Measurements from ENCODE around the gene SARDH. TPM values are rescaled to one million over a fixed set of nuclear protein-coding genes. Genes with fewer than 3 reads are reported as not detected.

SARDH gene
- total RNA-seq, 2 experiments from 2014 or later: 17.7 to 18.5 TPM

DNA sequence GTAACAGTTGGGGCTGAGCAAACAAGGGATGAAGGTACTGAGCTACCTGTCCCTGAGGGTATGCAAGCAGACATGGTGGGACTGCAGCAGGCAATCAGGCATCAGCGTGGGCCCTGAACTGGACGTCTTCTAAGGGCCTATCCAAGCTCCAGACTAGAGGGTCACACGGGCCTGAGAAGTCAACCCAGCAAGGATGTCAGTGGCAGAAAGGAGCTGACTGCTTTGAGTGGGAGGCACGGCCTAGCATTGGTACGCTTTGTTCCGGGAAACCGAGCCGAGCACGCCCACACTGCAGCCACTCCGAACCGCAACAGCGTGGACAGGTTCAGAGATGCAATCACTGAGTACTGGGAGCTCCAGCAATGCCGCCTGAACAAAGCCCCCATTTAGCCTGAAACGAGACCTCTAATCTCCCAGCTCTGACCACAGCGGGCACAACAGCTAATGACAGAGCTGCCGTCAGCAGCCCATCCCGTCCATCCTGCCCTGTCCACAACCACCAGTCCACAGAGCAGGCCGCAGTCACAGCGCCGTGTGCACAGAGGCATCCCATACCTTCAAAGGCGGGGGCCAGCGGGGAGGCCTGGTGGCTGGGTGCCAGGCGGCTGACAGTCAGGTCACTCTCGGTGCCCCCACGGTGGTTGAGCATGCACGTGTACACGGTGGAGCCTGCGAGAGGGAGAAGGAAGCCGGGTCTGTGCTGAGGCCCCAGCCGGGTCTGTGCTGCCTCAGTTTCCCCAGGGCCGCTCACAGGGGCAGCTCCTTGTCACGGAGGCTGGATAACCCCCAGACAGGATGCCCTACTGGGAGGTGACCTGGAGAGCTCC is 44.2 kb downstream of the SARDH start:
- Histone ChIP-seq H3K27me3 (ENCODE audit: control insufficient read depth in 1 of 2, insufficient read depth in 2 of 2, low read length in 2 of 2) (no peaks in the 10 kb centered on the region), H3K27ac (ENCODE audit: low read depth in 1 of 2, low read length in 2 of 2) (no peak overlapping the region), H3K4me3 (ENCODE audit: low read length) (no peak overlapping the region), H3K9me3 (ENCODE audit: control insufficient read depth in 1 of 2, insufficient read depth in 1 of 2, low read length in 2 of 2) (no peaks in the 10 kb centered on the region), H3K4me1 (ENCODE audit: insufficient read depth, low read length) (peaks cover 7% of the 10 kb centered on the region), H3K36me3 (ENCODE audit: insufficient read depth, low read length) (peaks cover 32% of the 10 kb centered on the region)
- CTCF ChIA-PET: no interaction called here
- POLR2A ChIA-PET: interaction anchor here (1.8 to 4.1 kb wide), 3 partner anchors 8 to 17 kb away, joined by 4 to 19 read pairs (median 6); no protein-coding TSS in a partner anchor
- H3K4me3 Mint-ChIP-seq: no peak overlapping the region
- no peak for ATAC-seq (ENCODE audit: poor library complexity)
- DNase-seq: no peak
- peaks cover 55% of the 10 kb centered on the region for H3K36me3 Mint-ChIP-seq (ENCODE audit: low read depth)
- intact Hi-C loops (cut with DNase I, micrococcal nuclease): no loop called here
- TF ChIP-seq, protein P1, sequence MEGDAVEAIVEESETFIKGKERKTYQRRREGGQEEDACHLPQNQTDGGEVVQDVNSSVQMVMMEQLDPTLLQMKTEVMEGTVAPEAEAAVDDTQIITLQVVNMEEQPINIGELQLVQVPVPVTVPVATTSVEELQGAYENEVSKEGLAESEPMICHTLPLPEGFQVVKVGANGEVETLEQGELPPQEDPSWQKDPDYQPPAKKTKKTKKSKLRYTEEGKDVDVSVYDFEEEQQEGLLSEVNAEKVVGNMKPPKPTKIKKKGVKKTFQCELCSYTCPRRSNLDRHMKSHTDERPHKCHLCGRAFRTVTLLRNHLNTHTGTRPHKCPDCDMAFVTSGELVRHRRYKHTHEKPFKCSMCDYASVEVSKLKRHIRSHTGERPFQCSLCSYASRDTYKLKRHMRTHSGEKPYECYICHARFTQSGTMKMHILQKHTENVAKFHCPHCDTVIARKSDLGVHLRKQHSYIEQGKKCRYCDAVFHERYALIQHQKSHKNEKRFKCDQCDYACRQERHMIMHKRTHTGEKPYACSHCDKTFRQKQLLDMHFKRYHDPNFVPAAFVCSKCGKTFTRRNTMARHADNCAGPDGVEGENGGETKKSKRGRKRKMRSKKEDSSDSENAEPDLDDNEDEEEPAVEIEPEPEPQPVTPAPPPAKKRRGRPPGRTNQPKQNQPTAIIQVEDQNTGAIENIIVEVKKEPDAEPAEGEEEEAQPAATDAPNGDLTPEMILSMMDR (IDR thresholded peaks at IDR 0.05): no peak
- H3K4me1 Mint-ChIP-seq (ENCODE audit: low read depth): peaks cover 24% of the 10 kb centered on the region
- no peak overlapping the region for H3K27ac Mint-ChIP-seq
- no peaks in the 10 kb centered on the region for H3K27me3 Mint-ChIP-seq
- H3K9me3 Mint-ChIP-seq: no peaks in the 10 kb centered on the region

DNA sequence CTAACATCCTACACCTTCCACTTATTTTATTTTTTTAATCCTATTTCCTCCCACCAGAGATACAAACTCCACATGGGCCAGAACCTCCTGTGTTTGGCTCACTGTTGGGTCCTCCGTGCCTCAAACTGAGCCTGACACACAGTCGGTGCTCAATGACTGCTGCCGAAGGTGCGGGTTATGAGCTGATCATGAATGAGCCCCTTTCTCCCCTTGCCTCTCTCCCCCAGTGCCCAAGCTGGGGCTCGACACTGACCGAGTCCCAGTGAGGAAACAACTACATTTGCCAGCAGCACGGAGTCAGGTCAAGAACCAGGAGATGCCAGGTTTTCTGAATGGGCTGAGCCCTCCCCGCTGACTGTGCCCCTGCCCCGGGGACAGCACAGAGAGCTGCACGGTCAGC is 45.0 kb downstream of the SARDH start:
- ATAC-seq (ENCODE audit: poor library complexity): no peak

GRCh38 chr9:133692364-133692985 is 45.7 kb downstream of the SARDH start:
- H3K27ac Mint-ChIP-seq: no peak overlapping the region
- H3K9me3 ChIP-seq (ENCODE audit: control insufficient read depth in 1 of 2, insufficient read depth in 1 of 2, low read length in 2 of 2): no peaks in the 10 kb centered on the region
- peaks cover 59% of the 10 kb centered on the region for H3K36me3 Mint-ChIP-seq (ENCODE audit: low read depth)
- H3K9me3 Mint-ChIP-seq: no peaks in the 10 kb centered on the region
- peaks cover 5% of the 10 kb centered on the region for H3K4me1 ChIP-seq (ENCODE audit: insufficient read depth, low read length)
- no peaks in the 10 kb centered on the region for H3K27me3 ChIP-seq (ENCODE audit: control insufficient read depth in 1 of 2, insufficient read depth in 2 of 2, low read length in 2 of 2)
- H3K4me3 ChIP-seq (ENCODE audit: low read length): no peak overlapping the region
- peaks cover 32% of the 10 kb centered on the region for H3K36me3 ChIP-seq (ENCODE audit: insufficient read depth, low read length)
- intact Hi-C loops (cut with DNase I, micrococcal nuclease): no loop called here
- CTCF ChIA-PET: no interaction called here
- no peaks in the 10 kb centered on the region for H3K27me3 Mint-ChIP-seq
- DNase-seq (no peak), ATAC-seq (ENCODE audit: poor library complexity) (no peak)
- peaks cover 11% of the 10 kb centered on the region for H3K4me1 Mint-ChIP-seq (ENCODE audit: low read depth)
- no peak overlapping the region for H3K4me3 Mint-ChIP-seq
- TF ChIP-seq, protein P1 (IDR thresholded peaks at IDR 0.05): no peak
- POLR2A ChIA-PET: interaction anchor here (1.9 to 4.1 kb wide), 2 partner anchors 9 to 10 kb away, joined by 6 to 19 read pairs; no protein-coding TSS in a partner anchor
- no peak overlapping the region for H3K27ac ChIP-seq (ENCODE audit: low read depth in 1 of 2, low read length in 2 of 2)

More for the DNA sequence above, 45.0 kb downstream of the SARDH start:
- Histone ChIP-seq H3K36me3 (ENCODE audit: insufficient read depth, low read length) (peaks cover 32% of the 10 kb centered on the region), H3K27me3 (ENCODE audit: control insufficient read depth in 1 of 2, insufficient read depth in 2 of 2, low read length in 2 of 2) (no peaks in the 10 kb centered on the region), H3K9me3 (ENCODE audit: control insufficient read depth in 1 of 2, insufficient read depth in 1 of 2, low read length in 2 of 2) (no peaks in the 10 kb centered on the region), H3K4me1 (ENCODE audit: insufficient read depth, low read length) (peaks cover 5% of the 10 kb centered on the region), H3K27ac (ENCODE audit: low read depth in 1 of 2, low read length in 2 of 2) (no peak overlapping the region), H3K4me3 (ENCODE audit: low read length) (no peak overlapping the region)
- intact Hi-C loops (cut with DNase I, micrococcal nuclease): no loop called here
- Mint-ChIP-seq H3K27me3 (no peaks in the 10 kb centered on the region), H3K36me3 (ENCODE audit: low read depth) (peaks cover 56% of the 10 kb centered on the region), H3K27ac (peak overlapping the region; percentile 20), H3K9me3 (no peaks in the 10 kb centered on the region), H3K4me3 (no peak overlapping the region), H3K4me1 (ENCODE audit: low read depth) (peaks cover 16% of the 10 kb centered on the region)
- ChIA-PET CTCF (no interaction called here), POLR2A (interaction anchor here (1.8 to 4.1 kb wide), 3 partner anchors 9 to 16 kb away, joined by 4 to 19 read pairs (median 6); no protein-coding TSS in a partner anchor)
- no peak for DNase-seq
- TF ChIP-seq, protein P1 (IDR thresholded peaks at IDR 0.05): no peak

Measured in CD4-positive, alpha-beta T cell (primary cell).